ENCODE measurements around the gene CCDC120. TPM values are rescaled to one million over a fixed set of nuclear protein-coding genes. Genes with fewer than 3 reads are reported as not detected.

Gene CCDC120
- total and polyA plus RNA-seq, 9 of the 15 experiments (the other 6 are each of a cell fraction or from before 2014, with no cell fraction given), result 0.13 to 3.6 (median 0.54) TPM

DNA sequence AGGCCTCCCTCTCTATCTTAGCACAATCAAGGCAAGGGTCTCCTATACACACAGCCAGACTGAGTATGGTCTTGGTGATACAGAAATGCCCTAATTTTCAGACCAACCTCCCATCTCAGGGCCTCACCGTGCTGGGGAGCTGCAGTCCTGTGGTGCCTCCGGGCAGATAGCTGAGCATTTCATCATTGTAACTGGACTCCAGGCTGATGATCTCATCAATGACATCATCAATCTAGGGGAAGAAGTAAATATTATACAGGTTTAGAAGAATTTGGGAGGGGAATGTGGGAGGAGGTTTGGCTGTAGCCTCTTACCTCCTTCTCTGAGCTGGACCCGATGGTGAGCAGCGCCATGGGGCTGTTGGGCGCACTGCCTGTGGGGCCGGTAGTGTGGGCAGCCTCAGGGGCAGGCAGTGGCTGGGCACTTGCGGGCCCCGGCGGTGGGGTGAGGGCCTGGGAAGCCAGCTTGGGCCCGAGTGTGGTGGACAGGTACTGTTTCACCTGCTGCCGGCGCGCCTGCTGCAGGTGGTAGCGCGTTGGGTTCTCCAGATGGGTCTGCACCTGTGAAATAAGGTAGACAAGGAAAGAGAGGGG is 20.8 kb upstream of the CCDC120 start (continued):
- TF ChIP-seq ZNF609 (CRISPR knock-in tag; IDR thresholded peaks at IDR 0.05; ENCODE audit: borderline replicate concordance), result no peak
- TF ChIP-seq MXI1 (IDR thresholded peaks at IDR 0.05; ENCODE audit: low read depth, low read length), result no peak
- no peak for TF ChIP-seq RHOXF2B (CRISPR knock-in tag; conservative IDR thresholded peaks at IDR 0.05)
- TF ChIP-seq, protein P1, sequence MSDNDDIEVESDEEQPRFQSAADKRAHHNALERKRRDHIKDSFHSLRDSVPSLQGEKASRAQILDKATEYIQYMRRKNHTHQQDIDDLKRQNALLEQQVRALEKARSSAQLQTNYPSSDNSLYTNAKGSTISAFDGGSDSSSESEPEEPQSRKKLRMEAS (CRISPR knock-in tag; IDR thresholded peaks at IDR 0.05), result no peak
- TF ChIP-seq SMAD4 (CRISPR knock-in tag; conservative IDR thresholded peaks at IDR 0.05), result no peak
- no peak for TF ChIP-seq ZNF253 (CRISPR knock-in tag; conservative IDR thresholded peaks at IDR 0.05)
- no peak for TF ChIP-seq TCF7L2 (IDR thresholded peaks at IDR 0.05; ENCODE audit: low read depth, low read length)
- TF ChIP-seq CEBPG (CRISPR knock-in tag; IDR thresholded peaks at IDR 0.05), result no peak; the same call in 1 of the 2 replicates
- peak in 1 of 2 experiments; percentile 76; a peak in 2 of 4 replicates for TF ChIP-seq CEBPG (tag; conservative IDR thresholded peaks at IDR 0.05 in 1 of 2, IDR thresholded peaks at IDR 0.05 in 1 of 2)
- TF ChIP-seq HMG20B (CRISPR knock-in tag; IDR thresholded peaks at IDR 0.05), result no peak
- peak; percentile 76 for TF ChIP-seq CREM (IDR thresholded peaks at IDR 0.05; ENCODE audit: low read depth)
- TF ChIP-seq ZNF212 (CRISPR knock-in tag; IDR thresholded peaks at IDR 0.05), result no peak
